ENCODE results near the gene TMPO. TPM values are rescaled to one million over a fixed set of nuclear protein-coding genes. Genes with fewer than 3 reads are reported as not detected.

Gene TMPO
- total and polyA plus RNA-seq, 2 donors (not counting 3 experiments of a cell fraction or from before 2014, with no cell fraction given): 27.8 to 150 TPM

- CTCF ChIA-PET: interaction anchor here (1.0 to 1.4 kb wide), 2 partner anchors 9 to 10 kb away, joined by 3 to 5 read pairs; no protein-coding TSS in a partner anchor
- no peaks in the 10 kb centered on the region for H3K9me3 ChIP-seq (replicated peaks; ENCODE audit: control insufficient read depth, insufficient read depth, low read length)
- no peak for DNase-seq (ENCODE audit: low read depth, low spot score)
- H3K27me3 ChIP-seq (ENCODE audit: control insufficient read depth in 2 of 2, insufficient read depth in 2 of 2, low read length in 2 of 2): no peaks in the 10 kb centered on the region
- no peaks in the 10 kb centered on the region for H3K9me1 ChIP-seq (replicated peaks; ENCODE audit: control insufficient read depth, extremely low read depth, insufficient read depth, low read length)
- BruUV-seq (replicated peaks): no TSS peak
- no peaks in the 10 kb centered on the region for H3K79me2 ChIP-seq (ENCODE audit: control insufficient read depth, insufficient read depth, low read length)
- H3K4me2 ChIP-seq (ENCODE audit: insufficient read depth, low read length): no peak overlapping the region
- intact Hi-C loops (cut with micrococcal nuclease): no loop called here
- POLR2A ChIA-PET: no interaction called here
- no peaks in the 10 kb centered on the region for H4K20me1 ChIP-seq (replicated peaks; ENCODE audit: control insufficient read depth, extremely low read depth, insufficient read depth, low read length)
- no peak for TF ChIP-seq CTCF (IDR thresholded peaks at IDR 0.05; ENCODE audit: extremely low read depth in 1 of 2, insufficient read depth in 1 of 2, low read depth in 1 of 2, low read length in 2 of 2)
- no peak for TF ChIP-seq JUN (IDR thresholded peaks at IDR 0.05; ENCODE audit: borderline replicate concordance, insufficient read depth, insufficient read length, low read depth)
- no peak for TF ChIP-seq EZH2 (IDR thresholded peaks at IDR 0.05; ENCODE audit: borderline replicate concordance, low read depth, low read length, severe bottlenecking)
- no peak for TF ChIP-seq MYC (IDR thresholded peaks at IDR 0.05; ENCODE audit: low read depth, low read length)
- no peak for TF ChIP-seq POLR2A (IDR thresholded peaks at IDR 0.05; ENCODE audit: low read depth, low read length)
- no peak for TF ChIP-seq POLR2AphosphoS5 (IDR thresholded peaks at IDR 0.05; ENCODE audit: insufficient read depth, low read depth, low read length)
- TF ChIP-seq FOS (IDR thresholded peaks at IDR 0.05; ENCODE audit: borderline replicate concordance, insufficient read depth, low read length): no peak
- TF ChIP-seq MAX (IDR thresholded peaks at IDR 0.05; ENCODE audit: insufficient read depth, insufficient read length): no peak
- no peaks in the 10 kb centered on the region for H3K36me3 ChIP-seq (ENCODE audit: control insufficient read depth in 2 of 2, extremely low read depth in 1 of 2, insufficient read depth in 2 of 2, low read length in 2 of 2)
- no peak for FAIRE-seq
- no peak overlapping the region for H3K4me3 ChIP-seq (replicated peaks in 1 of 3; ENCODE audit: insufficient read depth in 1 of 3, low read depth in 1 of 3, low read length in 3 of 3)
- H3K27ac ChIP-seq (ENCODE audit: insufficient read depth, low read depth, low read length): no peak overlapping the region
- no peaks in the 10 kb centered on the region for H3K4me1 ChIP-seq (ENCODE audit: control insufficient read depth, extremely low read depth, insufficient read depth, low read length)
- dilution Hi-C loops (cut with MboI; ENCODE audit: extremely low pct_ligation_motif_present, low sequenced_read_pairs): no loop called here
- H2AFZ ChIP-seq (ENCODE audit: low read depth, low read length): no peak overlapping the region
- no peak overlapping the region for H3K9ac ChIP-seq (replicated peaks; ENCODE audit: extremely low read depth, insufficient read depth, low read length)
Observed at GRCh38 chr12:98561846-98562245, 46.5 kb downstream of the TMPO start.
